Progenitor cell of endocrine pancreas (in vitro differentiated cells): ENCODE measurements around the gene FOLR2. TPM values are rescaled to one million over a fixed set of nuclear protein-coding genes. Genes with fewer than 3 reads are reported as not detected.
"Not testable (repeated sequence)": the region's sequence is repeated elsewhere in the genome, so short reads cannot be mapped to it uniquely, and the experiment has no call there.

ENCODE experiments used
- DNase-seq: peaks from one replicate; pipeline ENCODE4 v3.0.0; 2021; ENCODE audit warnings: low spot score; ENCODE audit not compliant: unreplicated experiment
- H3K27ac Mint-ChIP-seq: 2 replicates; pipeline ENCODE4 v1.8.0; 2021; ENCODE audit warnings: mild to moderate bottlenecking, moderate library complexity, mixed read lengths
- H3K27me3 Mint-ChIP-seq: 2 replicates; pipeline ENCODE4 v1.8.0; 2021; ENCODE audit warnings: mixed read lengths
- H3K36me3 Mint-ChIP-seq: 2 replicates; pipeline ENCODE4 v1.8.0; 2022; ENCODE audit warnings: mixed read lengths; ENCODE audit not compliant: insufficient read depth
- H3K4me1 Mint-ChIP-seq: 2 replicates; pipeline ENCODE4 v1.8.0; 2021; ENCODE audit warnings: low read depth, mixed read lengths
- H3K4me3 Mint-ChIP-seq: 2 replicates; pipeline ENCODE4 v1.8.0; 2021; ENCODE audit warnings: low read depth, mild to moderate bottlenecking, moderate library complexity, mixed read lengths
- H3K9me3 Mint-ChIP-seq: 2 replicates; pipeline ENCODE4 v1.8.0; 2021; ENCODE audit warnings: low read depth, mixed read lengths
- CTCF ChIP-seq: fragments of 200-600 bp; sonication (generic); IDR thresholded peaks from one replicate; pipeline ENCODE4 v1.5.0; 2021; ENCODE audit warnings: antibody characterized with exemption, mild to moderate bottlenecking; ENCODE audit not compliant: unreplicated experiment
- total RNA-seq: library from RNA; stranded (reverse); gene quantifications from 2 replicates; pipeline ENCODE4 v1.2.1, GENCODE V29; 2021

The FOLR2 gene
- total RNA-seq, 1 donor from 2014 or later = not detected

- no peaks in the 10 kb centered on the region for H3K9me3 Mint-ChIP-seq
- H3K36me3 Mint-ChIP-seq = no peaks in the 10 kb centered on the region
- no peak overlapping the region for H3K27ac Mint-ChIP-seq
- peaks cover 17% of the 10 kb centered on the region for H3K27me3 Mint-ChIP-seq
- DNase-seq = no peak
- no peaks in the 10 kb centered on the region for H3K4me1 Mint-ChIP-seq
- no peak overlapping the region for H3K4me3 Mint-ChIP-seq
- no peak for TF ChIP-seq CTCF
Measured at GRCh38 chr11:72257570-72257969, 41.0 kb downstream of the FOLR2 start.

DNA sequence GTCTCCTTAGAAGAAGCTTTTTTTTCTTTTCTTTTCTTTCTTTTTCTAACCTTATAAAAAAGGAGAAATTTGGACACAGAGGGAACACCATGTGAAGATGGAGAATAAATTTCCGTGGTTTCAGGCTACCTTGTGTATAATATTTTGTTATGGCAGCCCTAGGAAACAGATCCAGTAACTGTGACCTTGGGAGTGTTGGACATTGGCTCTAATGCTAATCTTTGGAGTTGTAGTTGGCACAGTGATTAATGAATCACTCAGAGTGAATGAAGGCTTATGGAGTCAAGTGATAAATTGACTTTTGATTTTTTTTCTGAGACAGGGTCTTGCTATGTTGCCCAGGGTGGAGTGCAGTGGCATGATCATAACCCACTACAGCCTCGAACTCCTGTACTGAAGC lies 42.9 kb downstream of the FOLR2 start:
- H3K27ac Mint-ChIP-seq = no peak overlapping the region
- no peak for DNase-seq
- no peak for TF ChIP-seq CTCF
- no peaks in the 10 kb centered on the region for H3K4me1 Mint-ChIP-seq
- H3K4me3 Mint-ChIP-seq = no peak overlapping the region
- no peaks in the 10 kb centered on the region for H3K36me3 Mint-ChIP-seq
- no peaks in the 10 kb centered on the region for H3K9me3 Mint-ChIP-seq
- H3K27me3 Mint-ChIP-seq = peaks cover 20% of the 10 kb centered on the region

- no peak overlapping the region for H3K27ac Mint-ChIP-seq
- DNase-seq = no peak
Measured at GRCh38 chr11:72260574-72260973, 44.0 kb downstream of the FOLR2 start.

GRCh38 chr11:72263361-72263760 lies 46.8 kb downstream of the FOLR2 start:
- Mint-ChIP-seq H3K4me3 (no peak overlapping the region), H3K9me3 (no peaks in the 10 kb centered on the region), H3K27me3 (peaks cover 14% of the 10 kb centered on the region), H3K36me3 (no peaks in the 10 kb centered on the region), H3K27ac (no peak overlapping the region), H3K4me1 (no peaks in the 10 kb centered on the region)
- no peak for TF ChIP-seq CTCF
- no peak for DNase-seq

More at GRCh38 chr11:72260574-72260973, 44.0 kb downstream of the FOLR2 start:
- TF ChIP-seq CTCF = no peak
- Mint-ChIP-seq H3K9me3 (no peaks in the 10 kb centered on the region), H3K4me3 (no peak overlapping the region), H3K36me3 (no peaks in the 10 kb centered on the region), H3K4me1 (no peaks in the 10 kb centered on the region), H3K27me3 (peaks cover 16% of the 10 kb centered on the region)

GRCh38 chr11:72265951-72266350 lies 49.4 kb downstream of the FOLR2 start:
- H3K27me3 Mint-ChIP-seq = peaks cover 24% of the 10 kb centered on the region
- H3K4me1 Mint-ChIP-seq = no peaks in the 10 kb centered on the region
- no peak overlapping the region for H3K4me3 Mint-ChIP-seq
- H3K9me3 Mint-ChIP-seq = no peaks in the 10 kb centered on the region
- no peaks in the 10 kb centered on the region for H3K36me3 Mint-ChIP-seq
- no peak for TF ChIP-seq CTCF
- no peak for DNase-seq
- H3K27ac Mint-ChIP-seq = no peak overlapping the region

GRCh38 chr11:72266960-72267359 lies 50.4 kb downstream of the FOLR2 start:
- H3K4me3 Mint-ChIP-seq, H3K27ac Mint-ChIP-seq, H3K36me3 Mint-ChIP-seq, H3K9me3 Mint-ChIP-seq, DNase-seq, H3K4me1 Mint-ChIP-seq: not testable (repeated sequence)
- peaks cover 27% of the 10 kb centered on the region for H3K27me3 Mint-ChIP-seq
